ENCODE results near the gene MBOAT7.
"Not testable (repeated sequence)": the region's sequence is repeated elsewhere in the genome, so short reads cannot be mapped to it uniquely, and the experiment has no call there.

GRCh38 chr19:54224619-54225018 is 35.2 kb upstream of the MBOAT7 start:
- not testable (repeated sequence) for TF ChIP-seq CBX8 (IDR thresholded peaks at IDR 0.05); EP300 (IDR thresholded peaks at IDR 0.05); CBX2 (IDR thresholded peaks at IDR 0.05; ENCODE audit: borderline replicate concordance, low read depth); POLR2AphosphoS2 (conservative IDR thresholded peaks at IDR 0.05; ENCODE audit: low read length); POLR2A (IDR thresholded peaks at IDR 0.05; ENCODE audit: low read length); PHF8 (IDR thresholded peaks at IDR 0.05; ENCODE audit: borderline replicate concordance, low read depth); HOXA7 (CRISPR knock-in tag; IDR thresholded peaks at IDR 0.05); RCOR1 (IDR thresholded peaks at IDR 0.05; ENCODE audit: low read depth, low read length); CEBPB (IDR thresholded peaks at IDR 0.05)
- TF ChIP-seq, protein P1, sequence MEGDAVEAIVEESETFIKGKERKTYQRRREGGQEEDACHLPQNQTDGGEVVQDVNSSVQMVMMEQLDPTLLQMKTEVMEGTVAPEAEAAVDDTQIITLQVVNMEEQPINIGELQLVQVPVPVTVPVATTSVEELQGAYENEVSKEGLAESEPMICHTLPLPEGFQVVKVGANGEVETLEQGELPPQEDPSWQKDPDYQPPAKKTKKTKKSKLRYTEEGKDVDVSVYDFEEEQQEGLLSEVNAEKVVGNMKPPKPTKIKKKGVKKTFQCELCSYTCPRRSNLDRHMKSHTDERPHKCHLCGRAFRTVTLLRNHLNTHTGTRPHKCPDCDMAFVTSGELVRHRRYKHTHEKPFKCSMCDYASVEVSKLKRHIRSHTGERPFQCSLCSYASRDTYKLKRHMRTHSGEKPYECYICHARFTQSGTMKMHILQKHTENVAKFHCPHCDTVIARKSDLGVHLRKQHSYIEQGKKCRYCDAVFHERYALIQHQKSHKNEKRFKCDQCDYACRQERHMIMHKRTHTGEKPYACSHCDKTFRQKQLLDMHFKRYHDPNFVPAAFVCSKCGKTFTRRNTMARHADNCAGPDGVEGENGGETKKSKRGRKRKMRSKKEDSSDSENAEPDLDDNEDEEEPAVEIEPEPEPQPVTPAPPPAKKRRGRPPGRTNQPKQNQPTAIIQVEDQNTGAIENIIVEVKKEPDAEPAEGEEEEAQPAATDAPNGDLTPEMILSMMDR (IDR thresholded peaks at IDR 0.05), result not testable (repeated sequence)
- TF ChIP-seq, protein P2, sequence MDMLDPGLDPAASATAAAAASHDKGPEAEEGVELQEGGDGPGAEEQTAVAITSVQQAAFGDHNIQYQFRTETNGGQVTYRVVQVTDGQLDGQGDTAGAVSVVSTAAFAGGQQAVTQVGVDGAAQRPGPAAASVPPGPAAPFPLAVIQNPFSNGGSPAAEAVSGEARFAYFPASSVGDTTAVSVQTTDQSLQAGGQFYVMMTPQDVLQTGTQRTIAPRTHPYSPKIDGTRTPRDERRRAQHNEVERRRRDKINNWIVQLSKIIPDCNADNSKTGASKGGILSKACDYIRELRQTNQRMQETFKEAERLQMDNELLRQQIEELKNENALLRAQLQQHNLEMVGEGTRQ (IDR thresholded peaks at IDR 0.05), result not testable (repeated sequence)

All from A549 (cell line).